HEK293 (cell line): ENCODE measurements around the gene LASP1.

ENCODE experiments used
- ATF2 ChIP-seq: fragments of 450-650 bp; formaldehyde crosslinking; IDR thresholded peaks from 2 replicates; pipeline ENCODE4 v1.5.1; 2016; ENCODE audit warnings: missing biosample characterization, missing genetic modification characterization, low read depth
- CTCF ChIP-seq: fragments of 450-650 bp; formaldehyde crosslinking; IDR thresholded peaks from 2 replicates; pipeline ENCODE4 v1.5.1; 2016; ENCODE audit warnings: missing biosample characterization, missing genetic modification characterization
- ZNF146 ChIP-seq: fragments of 450-650 bp; formaldehyde crosslinking; IDR thresholded peaks from 2 replicates; pipeline ENCODE4 v1.5.1; 2016; ENCODE audit warnings: missing biosample characterization, missing genetic modification characterization

GRCh38 chr17:38892620-38893019 is 22.8 kb downstream of the LASP1 start:
- TF ChIP-seq CTCF (tag by site-specific recombination) = no peak
- no peak for TF ChIP-seq ZNF146 (tag by site-specific recombination)
- no peak for TF ChIP-seq ATF2 (tag by site-specific recombination)
